Measurements from ENCODE around the gene SLC25A34.

DNA sequence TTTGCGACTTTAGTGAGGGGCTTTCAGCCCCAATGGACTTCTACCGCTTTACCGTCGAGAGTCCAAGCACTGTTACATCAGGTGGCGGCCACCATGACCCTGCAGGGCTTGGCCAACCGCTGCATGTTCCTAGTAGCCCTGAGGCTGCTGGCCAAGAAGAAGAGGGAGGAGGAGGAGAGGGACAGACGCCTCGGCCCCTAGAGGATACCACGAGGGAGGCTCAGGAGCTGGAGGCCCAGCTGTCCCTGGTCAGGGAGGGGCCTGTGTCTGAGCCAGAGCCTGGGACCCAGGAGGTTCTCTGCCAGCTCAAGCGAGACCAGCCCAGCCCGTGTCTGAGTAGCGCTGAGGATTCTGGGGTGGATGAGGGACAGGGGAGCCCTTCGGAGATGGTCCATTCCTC is 8.6 kb upstream of the SLC25A34 start:
- TF ChIP-seq, protein P1, sequence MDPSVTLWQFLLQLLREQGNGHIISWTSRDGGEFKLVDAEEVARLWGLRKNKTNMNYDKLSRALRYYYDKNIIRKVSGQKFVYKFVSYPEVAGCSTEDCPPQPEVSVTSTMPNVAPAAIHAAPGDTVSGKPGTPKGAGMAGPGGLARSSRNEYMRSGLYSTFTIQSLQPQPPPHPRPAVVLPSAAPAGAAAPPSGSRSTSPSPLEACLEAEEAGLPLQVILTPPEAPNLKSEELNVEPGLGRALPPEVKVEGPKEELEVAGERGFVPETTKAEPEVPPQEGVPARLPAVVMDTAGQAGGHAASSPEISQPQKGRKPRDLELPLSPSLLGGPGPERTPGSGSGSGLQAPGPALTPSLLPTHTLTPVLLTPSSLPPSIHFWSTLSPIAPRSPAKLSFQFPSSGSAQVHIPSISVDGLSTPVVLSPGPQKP (IDR thresholded peaks at IDR 0.05; ENCODE audit: low read depth, low read length), result no peak
- TF ChIP-seq ESRRA (IDR thresholded peaks at IDR 0.05; ENCODE audit: low read length) (no peak), MTA3 (IDR thresholded peaks at IDR 0.05; ENCODE audit: borderline replicate concordance, low read length) (no peak), PML (IDR thresholded peaks at IDR 0.05; ENCODE audit: low read length) (no peak), FOXK2 (IDR thresholded peaks at IDR 0.05) (no peak), POLR2A (IDR thresholded peaks at IDR 0.05; ENCODE audit: low read depth, low read length) (no peak), GABPA (IDR thresholded peaks at IDR 0.05; ENCODE audit: low read depth) (no peak), NFYB (IDR thresholded peaks at IDR 0.05; ENCODE audit: insufficient read depth, low read depth, low read length) (no peak)
- TF ChIP-seq, protein P2, sequence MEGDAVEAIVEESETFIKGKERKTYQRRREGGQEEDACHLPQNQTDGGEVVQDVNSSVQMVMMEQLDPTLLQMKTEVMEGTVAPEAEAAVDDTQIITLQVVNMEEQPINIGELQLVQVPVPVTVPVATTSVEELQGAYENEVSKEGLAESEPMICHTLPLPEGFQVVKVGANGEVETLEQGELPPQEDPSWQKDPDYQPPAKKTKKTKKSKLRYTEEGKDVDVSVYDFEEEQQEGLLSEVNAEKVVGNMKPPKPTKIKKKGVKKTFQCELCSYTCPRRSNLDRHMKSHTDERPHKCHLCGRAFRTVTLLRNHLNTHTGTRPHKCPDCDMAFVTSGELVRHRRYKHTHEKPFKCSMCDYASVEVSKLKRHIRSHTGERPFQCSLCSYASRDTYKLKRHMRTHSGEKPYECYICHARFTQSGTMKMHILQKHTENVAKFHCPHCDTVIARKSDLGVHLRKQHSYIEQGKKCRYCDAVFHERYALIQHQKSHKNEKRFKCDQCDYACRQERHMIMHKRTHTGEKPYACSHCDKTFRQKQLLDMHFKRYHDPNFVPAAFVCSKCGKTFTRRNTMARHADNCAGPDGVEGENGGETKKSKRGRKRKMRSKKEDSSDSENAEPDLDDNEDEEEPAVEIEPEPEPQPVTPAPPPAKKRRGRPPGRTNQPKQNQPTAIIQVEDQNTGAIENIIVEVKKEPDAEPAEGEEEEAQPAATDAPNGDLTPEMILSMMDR (IDR thresholded peaks at IDR 0.05 in 2 of 3, conservative IDR thresholded peaks at IDR 0.05 in 1 of 3; ENCODE audit: control insufficient read depth in 2 of 3, extremely low read depth in 1 of 3, insufficient read depth in 1 of 3, low read depth in 3 of 3, low read length in 3 of 3), result no peak

All from GM12878 (cell line).